Bronchial epithelial cell (primary cell): ENCODE results near the gene SCP2. TPM values are rescaled to one million over a fixed set of nuclear protein-coding genes. Genes with fewer than 3 reads are reported as not detected.

Experiments
- DNase-seq: peaks from one replicate; pipeline ENCODE4 v3.0.0-alpha.2; 2010; ENCODE audit warnings: low read depth
- FAIRE-seq: peaks from 2 replicates; lab custom pipeline; 2011; peaks lifted over from hg19 to GRCh38; lab: Jason Lieb, UNC
- H3K27me3 ChIP-seq: 2 replicates; pipeline ENCODE4 v1.5.1; 2011; ENCODE audit warnings: low read length; ENCODE audit not compliant: control insufficient read depth, insufficient read depth
- H3K36me3 ChIP-seq: 2 replicates; pipeline ENCODE4 v1.5.1; 2011; ENCODE audit warnings: low read length; ENCODE audit not compliant: control insufficient read depth, insufficient read depth
- H3K4me3 ChIP-seq: 2 replicates; pipeline ENCODE4 v1.5.1; 2011; ENCODE audit warnings: mild to moderate bottlenecking, low read depth, low read length, control low read depth
- CTCF ChIP-seq: IDR thresholded peaks from 2 replicates; pipeline ENCODE4 v1.5.1; 2011; ENCODE audit warnings: mild to moderate bottlenecking, moderate library complexity, low read length, control low read depth, inconsistent platforms; ENCODE audit not compliant: insufficient read depth, severe bottlenecking
- total RNA-seq: library from RNA; depleted of rRNA; stranded (reverse); fragments of >200 nt; gene quantifications from 2 replicates; pipeline ENCODE4 v1.2.1, GENCODE V29; 2014

Gene SCP2
- total RNA-seq, 1 donor from 2014 or later: 65.8 TPM

GRCh38 chr1:53085405-53085804, 158.3 kb downstream of the SCP2 start:
- FAIRE-seq: no peak
- no peak for TF ChIP-seq CTCF
- H3K4me3 ChIP-seq: no peak overlapping the region
- H3K36me3 ChIP-seq: no peaks in the 10 kb centered on the region
- no peaks in the 10 kb centered on the region for H3K27me3 ChIP-seq
- no peak for DNase-seq

- no peak for FAIRE-seq
- H3K36me3 ChIP-seq: no peaks in the 10 kb centered on the region
- H3K4me3 ChIP-seq: no peak overlapping the region
- no peak for DNase-seq
- TF ChIP-seq CTCF: no peak
- no peaks in the 10 kb centered on the region for H3K27me3 ChIP-seq
These were observed 159.5 kb downstream of the SCP2 start for GRCh38 chr1:53086491-53087070.

- no peak for TF ChIP-seq CTCF
- Histone ChIP-seq H3K27me3 (no peaks in the 10 kb centered on the region), H3K4me3 (no peak overlapping the region), H3K36me3 (no peaks in the 10 kb centered on the region)
- FAIRE-seq (no peak), DNase-seq (no peak)
These were observed 160.5 kb downstream of the SCP2 start for GRCh38 chr1:53087332-53088285.

- DNase-seq (no peak), FAIRE-seq (no peak)
- Histone ChIP-seq H3K27me3 (no peaks in the 10 kb centered on the region), H3K4me3 (no peak overlapping the region), H3K36me3 (no peaks in the 10 kb centered on the region)
- no peak for TF ChIP-seq CTCF
These were observed 161.7 kb downstream of the SCP2 start for GRCh38 chr1:53088616-53089300.

- no peak for DNase-seq
- FAIRE-seq: no peak
- no peaks in the 10 kb centered on the region for H3K36me3 ChIP-seq
- H3K27me3 ChIP-seq: no peaks in the 10 kb centered on the region
- H3K4me3 ChIP-seq: no peak overlapping the region
- no peak for TF ChIP-seq CTCF
These were observed 162.6 kb downstream of the SCP2 start for GRCh38 chr1:53089478-53090226.
